Islet precursor cell (in vitro differentiated cells): ENCODE measurements around the gene EEF2KMT.
"Not testable (repeated sequence)": the region's sequence is repeated elsewhere in the genome, so short reads cannot be mapped to it uniquely, and the experiment has no call there.

ENCODE experiments used
- DNase-seq: peaks from one replicate; pipeline ENCODE4 v3.0.0-alpha.2; 2018

Gene EEF2KMT

DNA sequence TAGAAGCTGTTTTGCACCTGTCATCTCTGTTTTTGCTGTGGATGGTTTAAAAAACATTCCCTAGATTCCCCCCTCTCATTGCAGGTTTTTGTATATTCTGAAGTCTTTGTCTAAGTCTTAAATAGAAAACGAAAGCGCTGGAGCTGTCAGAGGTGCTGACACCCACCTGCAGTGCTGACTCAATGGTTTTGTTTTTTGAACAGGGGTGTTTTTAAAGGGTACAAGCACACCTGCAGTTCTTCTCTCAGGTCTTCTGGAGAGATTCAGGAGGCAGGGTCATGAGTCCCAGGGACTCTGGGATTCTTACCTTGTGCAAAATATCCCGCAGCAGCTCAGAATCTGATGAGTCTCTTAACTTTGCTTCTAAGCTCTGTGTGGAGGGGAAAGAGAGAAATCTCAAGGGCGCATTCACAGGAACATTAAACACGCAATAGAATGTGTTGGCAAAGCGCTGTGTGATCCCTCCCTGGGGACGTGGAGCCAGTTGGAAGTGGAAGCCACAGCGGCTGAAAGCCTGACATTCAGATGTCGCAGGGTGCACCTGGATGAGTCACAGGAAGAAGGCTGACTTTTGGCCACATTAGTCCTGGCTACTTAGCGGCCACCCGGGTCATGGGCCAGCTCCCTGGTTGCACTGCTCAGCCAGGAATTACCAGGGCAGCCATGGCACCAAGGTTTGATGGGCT lies 2.3 kb downstream of the EEF2KMT start:
- not testable (repeated sequence) for DNase-seq

DNA sequence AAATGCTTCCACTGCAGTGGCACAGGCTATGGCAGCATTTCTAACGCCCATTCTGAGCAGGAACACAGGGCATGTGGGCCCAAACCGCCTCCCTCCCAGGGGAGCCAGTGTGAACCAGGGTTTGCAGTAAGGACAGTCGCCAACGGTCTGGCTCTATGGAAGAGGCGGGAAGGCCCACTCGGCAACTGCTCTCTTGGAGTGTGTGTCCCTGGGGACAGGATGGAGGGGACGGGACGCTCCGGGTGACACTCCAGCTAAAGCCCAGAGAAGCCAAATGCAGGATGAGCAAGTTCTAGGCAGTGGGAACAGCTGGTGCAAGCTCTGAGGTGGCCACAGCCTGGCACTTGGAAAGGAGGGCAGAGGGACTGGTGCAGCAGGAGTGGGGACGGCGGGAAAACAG lies 3.8 kb downstream of the EEF2KMT start:
- not testable (repeated sequence) for DNase-seq

DNA sequence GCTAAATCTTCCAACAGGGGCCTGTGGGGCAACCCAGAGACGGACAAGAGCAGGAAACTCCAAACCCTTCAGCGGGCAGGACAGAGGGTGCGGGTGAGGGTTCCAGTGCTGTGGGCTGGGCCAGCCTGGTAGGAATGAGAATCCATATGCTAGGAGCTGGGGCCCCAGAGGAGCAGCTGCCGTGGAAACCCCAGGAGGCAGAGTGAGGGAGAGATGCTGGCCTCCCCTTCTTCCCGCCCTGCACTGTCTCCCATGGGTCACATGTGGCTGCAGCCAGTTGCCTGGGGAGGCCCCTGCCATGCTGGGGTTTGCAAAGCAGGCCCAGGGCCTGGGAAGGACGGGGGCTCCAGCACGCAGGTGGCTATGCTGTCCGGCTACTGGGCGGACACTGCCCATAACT lies 4.5 kb downstream of the EEF2KMT start:
- DNase-seq = not testable (repeated sequence)

DNA sequence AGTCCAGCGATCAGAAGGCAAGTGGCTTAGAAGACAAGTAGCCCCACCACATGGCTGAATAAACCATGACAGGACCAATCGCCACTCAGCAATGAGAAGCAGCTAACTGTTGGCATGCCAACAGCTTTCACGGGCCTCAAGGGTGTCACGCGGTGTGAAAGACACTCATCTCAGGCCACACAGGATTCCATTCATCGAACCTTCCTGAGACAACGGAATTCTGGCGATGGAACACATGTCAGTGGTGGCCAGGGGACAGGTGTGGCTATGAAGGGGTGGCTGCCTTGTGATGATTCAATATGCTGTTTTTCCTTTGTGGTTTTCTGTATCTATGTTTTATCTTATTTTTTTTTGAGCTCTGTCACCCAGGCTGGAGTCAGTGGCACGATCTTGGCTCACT lies 7.0 kb downstream of the EEF2KMT start:
- DNase-seq = not testable (repeated sequence)

GRCh38 chr16:5089911-5090555 lies 7.6 kb downstream of the EEF2KMT start:
- not testable (repeated sequence) for DNase-seq

GRCh38 chr16:5088936-5089335 lies 8.7 kb downstream of the EEF2KMT start:
- not testable (repeated sequence) for DNase-seq

DNA sequence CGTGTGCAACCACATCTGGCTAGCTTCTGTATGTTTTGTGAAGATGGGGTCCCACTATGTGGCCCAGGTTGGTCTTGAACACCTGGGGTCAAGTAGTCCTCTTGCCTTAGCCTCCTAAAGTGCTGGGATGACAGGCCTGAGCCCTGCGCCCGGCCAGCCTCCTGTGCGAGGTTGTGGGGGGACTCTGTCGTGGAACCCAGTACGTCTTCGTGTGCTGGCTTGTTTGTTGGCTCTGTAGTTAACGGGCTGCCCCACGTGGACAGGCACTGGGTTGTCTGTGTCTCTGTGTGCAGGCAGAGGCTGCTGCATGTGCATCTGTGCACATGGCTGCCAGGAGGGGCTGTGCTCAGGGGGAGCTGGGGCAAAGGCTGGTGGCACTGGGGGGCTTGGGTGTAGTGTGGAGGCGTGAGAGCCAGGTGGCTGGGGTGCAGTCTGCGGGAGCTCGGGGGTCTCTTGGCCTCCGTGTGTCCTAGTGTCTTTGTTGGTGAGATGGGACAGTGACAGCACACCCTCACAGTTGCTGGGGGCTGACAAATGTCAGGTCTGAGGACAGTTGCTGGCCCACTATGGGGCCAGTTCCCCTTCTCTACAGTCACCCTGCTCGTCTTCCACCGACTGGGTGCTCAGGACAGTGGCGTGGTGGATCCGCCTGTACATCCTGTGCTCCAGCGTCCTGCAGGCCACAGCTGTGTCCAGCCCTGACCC lies 9.4 kb downstream of the EEF2KMT start:
- not testable (repeated sequence) for DNase-seq

DNA sequence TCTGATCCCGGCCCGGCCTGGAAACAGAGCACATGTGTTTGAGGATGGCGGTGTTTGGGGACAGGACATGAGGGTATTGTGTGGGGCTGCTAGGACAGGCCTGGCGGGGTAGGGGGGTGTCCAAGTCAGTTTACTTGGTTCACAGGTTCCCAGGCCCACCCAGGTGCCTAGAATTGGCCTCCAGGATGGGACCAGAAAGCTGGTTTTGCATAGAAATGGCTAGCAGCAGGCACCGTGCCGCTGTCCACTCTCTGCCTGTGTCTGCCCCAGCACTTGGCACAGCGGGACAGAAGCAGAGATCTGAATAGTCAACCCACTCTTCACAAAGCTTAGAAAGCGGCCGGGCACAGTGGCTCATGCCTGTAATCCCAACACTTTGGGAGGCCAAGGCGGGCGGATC lies 11.9 kb downstream of the EEF2KMT start:
- DNase-seq = not testable (repeated sequence)

- DNase-seq = peak; percentile 84
Observed at GRCh38 chr16:5084802-5085201, 12.8 kb downstream of the EEF2KMT start.

DNA sequence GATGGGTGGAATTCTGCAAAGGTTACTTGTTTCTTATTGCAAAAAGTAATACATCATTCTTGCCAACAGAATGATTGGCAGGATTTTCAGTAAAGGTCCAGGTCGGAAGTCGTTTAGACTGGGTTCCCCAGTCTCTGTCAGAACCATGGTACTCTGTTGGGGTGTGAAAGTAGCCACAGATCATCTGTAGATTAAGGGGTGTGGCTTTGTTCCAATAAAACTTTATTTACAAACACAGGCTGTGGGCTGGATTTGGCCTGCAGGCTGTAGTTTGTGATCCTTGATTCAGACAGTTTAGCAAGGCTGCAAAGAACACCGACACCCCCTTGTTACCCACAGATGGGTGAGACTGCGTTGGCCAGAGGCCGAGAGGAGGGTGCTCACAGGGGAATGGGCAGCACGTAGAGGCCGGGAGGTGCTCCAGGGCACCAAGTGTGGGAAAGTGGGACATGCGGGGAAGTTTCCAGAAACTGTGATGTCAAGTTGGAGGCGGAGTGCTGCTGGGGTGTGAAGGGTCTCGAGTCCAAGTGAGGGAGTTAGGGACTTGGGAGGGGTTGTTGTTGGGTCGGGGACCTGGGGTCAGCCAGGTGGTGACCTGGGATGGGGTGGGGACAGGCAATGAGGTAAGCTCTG lies 13.4 kb downstream of the EEF2KMT start:
- DNase-seq = not testable (repeated sequence)

- DNase-seq = not testable (repeated sequence)
Observed at GRCh38 chr16:5083646-5084045, 13.9 kb downstream of the EEF2KMT start.

DNA sequence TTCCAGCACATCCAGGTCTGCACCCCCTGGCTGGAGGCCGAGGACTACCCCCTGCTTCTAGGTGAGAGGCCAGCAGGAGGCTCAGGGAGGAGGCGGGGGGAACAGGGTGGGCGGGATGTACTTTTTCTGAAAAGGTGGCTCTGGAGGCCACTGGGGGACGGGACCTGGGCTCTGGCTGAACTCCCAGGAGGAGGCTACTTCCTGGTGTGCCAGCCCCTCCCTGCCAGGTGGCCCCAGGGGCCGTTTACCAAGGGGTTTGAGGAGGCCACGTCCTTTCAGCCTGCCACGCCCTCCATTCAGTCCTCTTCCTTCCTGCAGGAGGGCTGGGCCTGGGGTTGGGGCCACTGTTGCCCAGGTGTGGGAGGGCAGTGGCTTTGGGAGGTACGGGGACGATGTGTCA lies 16.6 kb downstream of the EEF2KMT start:
- DNase-seq = not testable (repeated sequence)

DNA sequence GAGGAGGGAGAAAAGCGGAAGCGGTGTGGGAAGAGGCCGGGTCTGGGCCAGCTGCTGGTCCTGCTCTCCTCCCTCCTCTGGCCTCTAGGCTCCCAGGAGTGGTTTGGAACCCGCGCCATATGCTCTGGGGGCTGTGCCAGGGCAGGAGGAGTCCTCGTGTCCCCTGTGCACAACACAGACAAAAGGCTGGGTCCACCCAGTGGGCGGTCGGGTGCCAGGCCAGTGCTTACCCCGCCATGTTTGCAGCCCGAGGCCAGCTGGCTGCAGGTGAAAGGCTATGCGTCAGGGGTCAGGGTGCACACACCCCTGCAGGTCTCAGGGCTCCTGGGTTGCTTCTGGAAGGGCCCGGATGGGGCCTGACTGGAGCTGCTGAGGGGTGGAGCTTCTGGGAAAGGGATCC lies 17.1 kb downstream of the EEF2KMT start:
- DNase-seq = not testable (repeated sequence)

DNA sequence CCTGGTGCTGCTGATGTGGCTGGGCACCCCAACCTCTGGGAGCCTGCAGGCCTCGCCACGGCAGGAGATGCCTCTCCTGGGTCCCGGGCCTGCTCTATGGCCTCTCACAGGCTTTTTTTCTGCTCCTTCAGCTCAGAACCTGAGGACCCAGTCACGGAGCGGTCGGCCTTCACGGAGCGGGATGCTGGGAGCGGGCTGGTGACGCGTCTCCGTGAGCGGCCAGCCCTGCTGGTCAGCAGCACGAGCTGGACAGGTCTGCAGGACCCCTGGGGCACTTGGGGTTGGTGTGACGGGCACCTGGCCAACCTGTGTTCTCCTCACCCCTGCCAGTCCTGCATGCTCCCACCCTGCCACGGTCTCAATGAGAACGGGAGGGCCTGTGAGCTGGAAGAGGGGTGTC lies 19.0 kb downstream of the EEF2KMT start:
- DNase-seq = no peak

DNA sequence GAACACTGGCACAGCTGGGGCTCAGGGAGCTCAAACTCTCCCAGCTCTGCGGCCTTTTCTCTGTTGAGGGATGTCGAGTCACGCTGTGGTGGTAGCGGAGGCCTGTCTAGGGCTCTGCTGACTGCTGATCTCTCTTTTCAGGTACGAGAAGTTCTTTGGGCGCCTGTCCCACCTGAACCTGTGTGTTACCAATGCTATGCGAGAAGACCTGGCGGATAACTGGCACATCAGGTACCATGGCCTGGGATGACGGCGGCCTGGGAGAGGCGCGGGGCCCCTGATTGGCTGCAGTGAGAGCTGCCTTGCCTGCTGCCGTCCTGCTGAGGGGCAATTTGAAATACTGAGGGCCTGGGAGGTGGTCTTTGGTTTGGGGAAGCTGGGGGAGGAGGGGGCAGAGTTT lies 20.3 kb downstream of the EEF2KMT start:
- no peak for DNase-seq

DNA sequence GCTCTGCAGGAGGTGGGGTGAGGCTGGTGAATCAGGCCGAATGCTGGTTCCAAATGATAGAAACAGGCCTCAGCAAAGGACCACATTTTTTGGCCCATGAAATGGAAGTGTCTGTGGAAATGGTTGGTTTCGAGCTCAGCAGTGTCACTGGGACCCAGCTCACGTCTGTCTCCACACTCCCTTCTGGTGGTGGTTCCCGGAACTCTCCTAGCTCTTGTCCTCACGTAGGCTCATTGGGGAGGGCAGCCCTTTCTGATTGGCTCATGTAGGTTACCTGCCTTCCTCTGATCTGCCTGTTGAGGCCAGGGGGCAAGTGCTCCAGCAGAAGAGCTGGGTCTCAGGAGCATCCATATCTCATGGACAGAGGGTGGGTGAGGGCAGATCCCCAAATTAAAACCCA lies 22.0 kb downstream of the EEF2KMT start:
- no peak for DNase-seq

- DNase-seq = not testable (repeated sequence)
Observed at GRCh38 chr16:5073771-5074170, 23.8 kb downstream of the EEF2KMT start.

DNA sequence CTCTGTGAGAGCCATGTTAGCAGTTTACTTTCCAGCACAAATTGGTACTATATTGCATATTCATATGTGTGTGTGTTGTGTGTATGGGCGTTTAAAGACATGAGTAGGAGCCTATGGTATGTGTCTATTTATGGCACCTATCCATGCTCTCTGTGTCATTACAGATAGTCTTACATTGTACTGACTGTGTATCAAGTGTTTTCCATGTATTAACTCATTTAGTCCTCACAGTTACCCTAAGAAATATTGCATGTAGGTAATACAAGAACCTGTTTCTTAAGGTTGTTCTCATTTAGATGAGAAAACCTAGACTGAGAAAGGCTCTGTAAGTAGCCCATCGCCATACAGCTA lies 24.3 kb downstream of the EEF2KMT start:
- DNase-seq = no peak

DNA sequence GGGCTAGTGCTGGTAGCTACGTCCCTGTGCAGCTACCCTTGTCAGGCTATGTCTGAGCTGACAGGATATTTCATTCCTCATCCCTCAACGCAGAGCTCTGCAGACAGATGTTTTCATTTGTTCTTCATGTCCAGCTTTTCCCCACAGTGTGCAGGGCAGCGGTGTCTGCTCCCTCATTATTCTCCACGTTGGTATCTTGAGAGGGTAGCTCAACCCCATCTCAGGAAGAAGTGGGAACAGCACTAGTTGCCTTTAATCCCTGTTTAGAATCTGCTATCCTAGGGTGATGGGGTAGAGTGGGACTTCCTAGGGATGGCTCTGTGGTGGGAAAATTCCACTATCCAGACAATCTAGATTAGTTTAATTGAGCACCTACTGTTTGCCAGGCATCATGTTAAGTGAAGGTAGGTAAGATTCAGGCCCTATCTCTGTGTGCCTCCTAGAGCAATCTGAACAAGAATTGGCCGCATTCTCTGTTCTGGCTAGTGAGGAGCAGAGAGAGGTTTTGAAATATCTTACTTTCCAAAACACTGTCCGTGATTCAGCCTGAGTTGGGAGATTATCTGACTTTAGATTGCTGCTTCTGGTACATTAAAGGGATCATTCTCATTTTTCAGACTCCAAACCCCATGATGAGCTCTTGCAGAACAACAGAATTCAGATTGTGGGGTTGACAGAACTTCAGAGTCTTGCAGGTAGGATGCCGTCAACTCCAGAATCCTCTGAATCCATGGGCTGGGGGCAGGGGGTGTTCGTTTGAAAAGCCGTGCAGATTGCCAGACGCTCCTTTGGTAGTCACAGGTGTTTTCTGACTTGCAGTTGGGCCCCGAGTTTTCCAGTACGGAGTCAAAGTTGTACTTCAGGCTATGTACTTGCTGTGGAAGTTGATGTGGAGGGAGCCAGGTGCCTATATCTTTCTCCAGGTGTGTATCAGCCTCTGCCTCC lies 25.0 kb downstream of the EEF2KMT start:
- peak; percentile 31 for DNase-seq

DNA sequence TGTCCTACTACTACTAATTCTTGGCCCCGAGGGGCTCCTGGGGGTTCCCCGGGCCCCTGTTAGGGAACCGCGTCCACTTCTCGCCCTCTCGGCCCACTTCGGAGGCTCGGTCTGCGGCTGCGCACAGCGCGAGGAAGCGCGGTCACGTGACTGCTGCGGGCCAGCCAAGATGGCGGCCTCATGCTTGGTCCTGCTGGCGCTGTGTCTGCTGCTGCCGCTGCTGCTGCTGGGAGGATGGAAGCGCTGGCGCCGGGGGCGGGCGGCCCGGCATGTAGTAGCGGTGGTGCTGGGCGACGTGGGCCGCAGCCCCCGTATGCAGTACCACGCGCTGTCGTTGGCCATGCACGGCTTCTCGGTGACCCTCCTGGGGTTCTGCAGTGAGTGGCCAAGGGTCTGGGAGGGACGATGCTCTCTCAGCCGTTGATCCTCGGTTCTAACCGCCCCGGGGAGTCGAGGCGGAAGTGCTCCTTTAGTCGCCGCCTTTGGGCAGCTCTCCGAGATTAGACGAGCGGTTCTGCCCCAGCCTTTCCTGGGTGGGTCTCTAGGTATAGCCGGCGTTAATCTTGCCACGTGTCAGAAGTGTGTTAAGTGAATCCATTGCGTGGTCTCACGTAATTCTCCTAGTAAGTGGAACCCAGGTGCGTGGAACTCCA lies 25.8 kb downstream of the EEF2KMT start, which contains the start of gene ALG1:
Gene ALG1, plus strand, starts transcription at position 163 of the 653 bp plus-strand sequence. Its CDS starts 7 bp downstream, at position 170.
- peak; percentile 93 for DNase-seq

DNA sequence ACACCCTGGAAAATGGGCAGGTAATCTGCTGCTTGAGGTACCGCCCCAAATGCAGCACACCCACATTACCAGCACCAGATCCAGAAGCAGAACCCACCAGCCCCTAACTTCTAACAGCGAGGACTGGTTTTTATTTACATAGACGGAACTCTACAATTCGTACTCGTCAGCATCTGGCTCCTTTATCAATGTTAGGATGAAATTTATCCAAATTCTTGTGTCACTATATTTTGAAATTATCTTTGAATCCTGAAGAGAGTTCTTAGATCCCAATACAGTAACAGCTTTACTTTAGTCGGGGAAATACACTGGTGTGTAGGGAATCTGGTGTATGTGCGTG lies 26.3 kb downstream of the EEF2KMT start:
- DNase-seq = no peak
